HTERT RPE-1 (cell line): ENCODE measurements around the gene MKNK1.
"Not testable (repeated sequence)": the region's sequence is repeated elsewhere in the genome, so short reads cannot be mapped to it uniquely, and the experiment has no call there.

Source experiments
- in situ Hi-C: fragments of 300-500 bp; cut with MboI; formaldehyde crosslinking; loops from 4 replicates; pipeline ENCODE4 v1.14.3; 2020; ENCODE audit warnings: low sequenced_read_pairs

The MKNK1 gene

GRCh38 chr1:46603858-46604549 is at the start of gene MKNK1:
Gene MKNK1 (minus strand): TSS chr1:46604268. CDS start chr1:46583327, 20,941 bp downstream.
- in situ Hi-C loops: no loop called here

GRCh38 chr1:46653405-46653958 is 49.4 kb upstream of the MKNK1 start:
- in situ Hi-C loops: no loop called here

DNA sequence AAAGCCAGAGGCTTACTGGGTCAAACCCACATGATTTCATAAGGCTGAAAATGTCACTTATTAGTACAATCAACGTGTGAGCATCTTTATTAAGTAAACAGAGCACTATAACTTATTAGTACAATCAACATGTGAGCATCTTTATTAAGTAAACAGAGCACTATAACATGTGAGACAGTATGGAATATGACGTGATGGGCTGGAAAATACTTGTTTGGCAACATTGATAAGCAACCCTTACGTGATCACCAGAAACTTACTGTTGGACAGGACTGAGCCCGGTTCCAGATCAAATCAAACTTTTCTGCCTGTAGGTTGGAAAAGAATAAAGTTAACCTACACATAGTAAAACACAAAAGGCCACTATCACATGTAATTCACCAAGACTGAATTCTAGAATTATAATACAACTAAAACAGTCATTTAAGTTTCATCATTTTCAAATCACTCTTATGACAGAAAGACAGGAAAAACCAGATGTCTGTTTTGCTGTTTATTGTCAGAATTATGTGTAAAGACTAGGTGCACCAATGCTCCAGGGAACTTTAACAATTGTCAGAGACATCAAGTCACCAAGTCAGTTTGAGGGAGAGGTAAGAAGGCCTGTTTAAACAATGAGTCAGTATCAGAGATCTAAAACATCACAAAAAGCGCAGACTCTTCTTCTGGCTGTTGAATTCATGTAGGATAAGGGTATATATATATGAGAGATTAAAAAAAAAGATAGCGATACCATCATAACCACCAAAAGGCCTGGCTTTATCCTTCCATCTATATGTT is 48.4 kb upstream of the MKNK1 start:
- in situ Hi-C loops: no loop called here

DNA sequence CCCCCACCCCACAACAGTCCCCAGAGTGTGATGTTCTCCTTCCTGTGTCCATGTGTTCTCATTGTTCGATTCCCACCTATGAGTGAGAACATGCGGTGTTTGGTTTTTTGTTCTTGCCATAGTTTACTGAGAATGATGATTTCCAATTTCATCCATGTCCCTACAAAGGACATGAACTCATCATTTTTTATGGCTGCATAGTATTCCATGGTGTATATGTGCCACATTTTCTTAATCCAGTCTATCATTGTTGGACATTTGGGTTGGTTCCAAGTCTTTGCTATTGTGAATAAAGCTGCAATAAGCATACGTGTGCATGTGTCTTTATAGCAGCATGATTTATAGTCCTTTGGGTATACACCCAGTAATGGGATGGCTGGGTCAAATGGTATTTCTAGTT is 47.1 kb upstream of the MKNK1 start:
- in situ Hi-C loops: not testable (repeated sequence)

- in situ Hi-C loops: no loop called here
Measured at GRCh38 chr1:46650491-46650890, 46.4 kb upstream of the MKNK1 start.

DNA sequence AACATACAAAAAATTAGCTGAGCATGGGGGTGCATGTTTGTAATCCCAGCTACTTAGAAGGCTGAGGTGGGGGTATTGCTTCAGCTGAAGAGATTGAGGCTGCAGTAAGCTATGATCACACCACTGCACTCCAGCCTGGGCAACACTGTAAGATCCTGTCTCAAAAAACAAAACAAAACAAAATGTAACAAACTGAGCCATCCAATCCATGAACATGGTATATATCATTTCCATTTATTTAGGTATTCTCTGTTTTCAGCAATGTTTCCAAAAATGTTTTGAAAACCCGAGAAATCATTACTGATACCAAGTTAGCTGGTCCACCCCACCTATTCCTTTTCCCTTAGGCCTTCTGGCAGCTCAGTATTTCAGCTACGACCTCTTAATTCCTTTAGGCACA is 45.7 kb upstream of the MKNK1 start:
- in situ Hi-C loops: no loop called here

GRCh38 chr1:46647611-46648010 is 43.5 kb upstream of the MKNK1 start:
- in situ Hi-C loops: no loop called here

DNA sequence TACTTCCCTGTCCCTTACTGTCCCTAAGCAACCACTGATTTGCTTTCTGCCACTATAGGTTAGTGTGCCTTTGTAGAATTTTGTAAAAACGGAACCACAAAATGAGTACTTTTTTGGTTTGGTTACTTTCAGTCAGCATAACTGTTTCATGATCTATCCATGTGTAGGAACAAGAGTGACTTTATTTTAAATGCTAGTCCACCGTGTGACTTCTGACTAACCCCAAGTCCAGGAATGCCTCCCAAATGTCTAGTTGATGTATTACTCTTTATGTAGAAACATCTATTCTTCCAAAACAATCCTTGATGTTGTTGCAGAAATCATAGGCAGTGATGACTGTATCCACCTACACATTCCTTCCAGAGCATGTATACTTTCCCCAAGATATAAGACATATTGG is 42.8 kb upstream of the MKNK1 start:
- in situ Hi-C loops: no loop called here

- in situ Hi-C loops: no loop called here
Measured at GRCh38 chr1:46646331-46646730, 42.3 kb upstream of the MKNK1 start.

DNA sequence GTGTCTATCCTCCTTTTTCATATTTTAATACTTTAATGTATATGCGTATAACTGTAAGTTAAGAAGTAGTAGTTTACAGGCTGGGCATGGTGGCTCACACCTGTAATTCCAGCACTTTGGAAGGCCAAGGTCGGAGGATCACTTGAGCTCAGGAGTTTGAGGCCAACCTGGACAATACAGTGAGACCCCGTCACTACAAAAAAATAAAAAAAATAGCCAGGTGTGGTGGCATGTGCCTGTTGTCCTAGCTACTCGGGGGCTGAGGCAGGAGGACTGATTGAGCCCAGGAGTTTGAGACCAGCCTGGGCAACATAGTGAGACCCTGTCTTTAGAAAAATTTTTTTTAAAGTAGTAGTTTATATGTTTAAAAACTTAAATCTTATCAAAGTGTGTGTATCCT is 41.7 kb upstream of the MKNK1 start:
- in situ Hi-C loops: no loop called here

DNA sequence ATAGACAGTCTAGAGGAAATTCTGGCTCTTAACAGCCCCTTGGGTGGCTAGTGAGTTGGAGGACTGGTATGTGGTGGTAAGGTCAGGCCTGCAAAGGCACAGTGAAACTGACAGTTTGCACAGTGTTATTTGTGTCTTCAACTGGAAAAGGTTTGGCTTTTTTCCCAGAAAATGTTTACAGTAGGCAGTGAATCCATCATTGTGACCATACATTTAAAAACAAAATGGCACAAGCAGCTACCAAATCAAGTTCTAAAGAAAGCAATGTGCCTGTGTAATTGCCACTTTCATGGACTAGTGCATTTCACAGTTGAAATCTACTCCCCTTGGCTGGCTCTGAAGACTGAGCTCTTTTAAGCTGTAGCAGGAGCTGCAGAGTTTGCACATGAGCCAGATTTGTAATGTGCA is 39.3 kb upstream of the MKNK1 start:
- in situ Hi-C loops: no loop called here

GRCh38 chr1:46642115-46642680 is 38.1 kb upstream of the MKNK1 start:
- in situ Hi-C loops: no loop called here

GRCh38 chr1:46639547-46639946 is 35.5 kb upstream of the MKNK1 start:
- in situ Hi-C loops: no loop called here

DNA sequence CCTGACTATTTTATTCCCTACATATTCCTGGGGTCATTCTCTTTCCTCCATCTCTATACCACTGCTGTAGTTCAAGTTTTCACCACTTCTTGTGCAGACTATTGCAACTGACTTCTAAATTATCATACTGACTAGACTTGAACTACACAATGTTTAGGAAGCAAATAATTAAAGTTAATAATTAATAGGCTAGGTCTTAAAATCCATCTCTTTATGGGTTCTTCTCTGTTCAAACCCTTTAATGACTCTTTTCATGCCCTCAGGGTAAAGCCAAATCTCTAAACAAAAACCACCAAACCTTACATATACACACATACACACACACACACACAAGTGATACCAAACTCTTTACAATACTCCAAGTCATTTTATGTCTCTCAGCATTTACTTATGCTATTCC is 34.9 kb upstream of the MKNK1 start:
- in situ Hi-C loops: no loop called here

DNA sequence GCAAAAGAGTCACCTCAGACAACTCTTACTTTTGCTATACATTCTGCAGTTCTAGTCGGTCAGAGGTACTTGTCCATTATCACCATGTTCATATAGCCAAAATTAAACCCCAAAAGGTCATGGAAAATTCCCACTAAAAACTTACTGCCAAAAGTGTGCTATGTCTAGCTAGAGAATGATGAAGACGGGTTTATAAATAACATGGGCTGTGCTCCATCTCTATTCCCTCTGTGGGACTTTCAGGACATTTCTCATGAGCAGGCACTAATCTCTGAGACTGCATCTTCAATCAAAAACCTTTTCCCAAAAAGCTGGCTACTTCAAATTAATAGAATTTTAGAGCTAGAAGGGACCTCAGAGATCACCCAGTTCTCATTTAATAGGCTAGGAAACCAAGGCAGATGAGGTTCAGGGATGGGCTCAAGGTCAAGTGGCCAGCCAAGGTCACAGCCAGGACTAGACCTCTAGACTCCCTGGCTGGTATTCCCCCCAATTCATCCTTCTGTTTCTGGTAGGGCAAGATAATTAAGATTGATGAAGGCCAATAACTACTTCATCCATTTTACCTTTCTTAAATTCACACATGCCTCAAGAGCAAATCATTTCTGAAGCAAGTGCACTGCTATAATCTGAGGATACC is 33.5 kb upstream of the MKNK1 start:
- in situ Hi-C loops: no loop called here

DNA sequence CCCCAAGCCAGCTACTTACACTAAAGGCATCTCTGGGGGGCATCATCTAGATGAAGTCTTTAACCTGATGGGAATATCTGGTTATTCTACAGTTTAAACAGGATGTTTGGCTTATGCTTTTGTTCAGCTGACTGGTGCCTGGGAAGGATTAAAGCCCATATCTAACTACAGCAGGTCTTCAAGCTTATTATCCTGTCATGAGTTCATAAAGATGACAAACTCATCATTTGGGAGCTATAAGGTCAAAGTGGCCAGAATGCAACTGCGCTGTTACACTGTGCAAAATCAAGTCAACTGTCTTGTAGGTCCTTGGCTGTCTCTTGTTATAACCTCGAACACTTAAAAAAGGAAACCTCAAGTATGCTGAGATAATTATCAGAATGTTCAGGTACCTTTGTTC is 31.1 kb upstream of the MKNK1 start:
- in situ Hi-C loops: no loop called here

DNA sequence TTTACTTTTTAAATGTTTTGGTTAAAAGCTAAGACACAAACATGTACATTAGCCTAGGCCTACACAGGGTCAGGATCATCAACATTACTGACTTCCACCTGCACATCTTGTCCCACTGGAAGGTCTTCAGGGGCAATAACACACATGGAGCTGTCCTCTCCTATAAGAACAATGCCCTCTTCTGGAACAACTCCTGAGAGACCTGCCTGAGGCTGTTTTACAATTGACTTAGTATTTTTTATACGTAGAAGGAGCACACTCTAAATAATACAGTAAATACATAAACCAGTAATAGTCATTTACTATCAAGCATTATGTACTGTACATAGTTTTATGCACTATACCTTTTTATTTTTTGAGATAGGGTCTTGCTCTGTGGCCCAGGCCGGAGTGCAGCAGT is 26.7 kb upstream of the MKNK1 start:
- in situ Hi-C loops: no loop called here

- in situ Hi-C loops: no loop called here
Measured at GRCh38 chr1:46623743-46624644, 19.9 kb upstream of the MKNK1 start.

DNA sequence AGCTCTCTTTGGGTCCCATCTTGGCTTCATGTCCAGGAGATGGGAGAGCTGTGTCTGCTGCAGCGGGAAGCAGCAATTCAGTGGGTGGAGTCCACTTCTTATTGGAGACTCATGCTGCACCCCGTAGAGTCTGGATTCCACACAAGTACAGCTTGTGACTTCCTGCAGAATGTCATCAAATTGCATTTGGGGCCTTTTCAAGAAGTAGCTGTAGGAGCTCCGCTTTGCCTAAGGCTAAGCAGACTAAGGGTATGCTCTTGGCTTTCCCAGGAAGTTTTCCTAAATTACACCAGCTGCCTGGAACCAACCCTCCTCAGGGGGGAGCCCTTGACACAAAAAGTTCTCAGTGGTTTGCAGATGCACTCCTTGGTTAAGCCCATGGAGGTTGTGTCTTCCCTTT is 18.3 kb upstream of the MKNK1 start:
- in situ Hi-C loops: no loop called here

DNA sequence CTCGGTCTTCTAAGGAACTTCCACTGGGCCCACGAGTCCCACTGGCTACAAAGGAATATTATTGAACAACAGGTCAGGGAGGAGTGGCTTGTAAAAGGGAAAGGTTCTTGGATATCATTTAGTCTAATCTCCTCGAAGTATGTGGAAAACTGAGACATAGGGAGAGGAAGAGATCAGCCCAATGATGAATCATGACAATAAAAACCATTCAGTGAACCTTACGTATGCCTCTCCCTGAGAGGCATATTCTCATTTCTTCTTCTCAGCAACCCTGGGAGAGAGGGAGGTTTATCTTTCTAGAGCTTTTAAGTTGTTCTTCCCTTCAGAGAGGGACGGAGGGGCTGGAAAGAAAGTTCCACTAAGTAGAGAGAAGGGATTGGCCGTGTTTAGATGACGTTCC is 17.9 kb upstream of the MKNK1 start:
- in situ Hi-C loops: no loop called here
